NCI-H1092 (cell line): Measurements from ENCODE around the gene ILKAP.

Experiments used
- DNase-seq: peaks from one replicate; lab custom pipeline; 2025; lab: John Stamatoyannopoulos, UW

The ILKAP gene

GRCh38 chr2:238152771-238153688 lies 50.5 kb downstream of the ILKAP start:
- DNase-seq: no peak

GRCh38 chr2:238151628-238152235 lies 51.8 kb downstream of the ILKAP start:
- no peak for DNase-seq

GRCh38 chr2:238151205-238151604 lies 52.3 kb downstream of the ILKAP start:
- DNase-seq: no peak

GRCh38 chr2:238150686-238151085 lies 52.8 kb downstream of the ILKAP start:
- no peak for DNase-seq

GRCh38 chr2:238149841-238150572 lies 53.5 kb downstream of the ILKAP start:
- DNase-seq: no peak

- DNase-seq: no peak
Observed at GRCh38 chr2:238148981-238149380, 54.5 kb downstream of the ILKAP start.

GRCh38 chr2:238146884-238147544 lies 56.5 kb downstream of the ILKAP start:
- DNase-seq: no peak

GRCh38 chr2:238145851-238146250 lies 57.6 kb downstream of the ILKAP start:
- no peak for DNase-seq

GRCh38 chr2:238145046-238145445 lies 58.4 kb downstream of the ILKAP start:
- no peak for DNase-seq

GRCh38 chr2:238144262-238144661 lies 59.2 kb downstream of the ILKAP start:
- DNase-seq: no peak

- DNase-seq: no peak
Observed at GRCh38 chr2:238143239-238143951, 60.1 kb downstream of the ILKAP start.

GRCh38 chr2:238142382-238143205 lies 60.9 kb downstream of the ILKAP start:
- DNase-seq: no peak

GRCh38 chr2:238141541-238142318 lies 61.8 kb downstream of the ILKAP start:
- DNase-seq: peak; percentile 27

- no peak for DNase-seq
Observed at GRCh38 chr2:238140721-238141540, 62.6 kb downstream of the ILKAP start.

GRCh38 chr2:238140040-238140439 lies 63.5 kb downstream of the ILKAP start:
- DNase-seq: no peak

GRCh38 chr2:238139196-238140039 lies 64.1 kb downstream of the ILKAP start:
- DNase-seq: no peak

- no peak for DNase-seq
Observed at GRCh38 chr2:238138331-238139195, 64.9 kb downstream of the ILKAP start, which contains the start of gene KLHL30. Gene KLHL30 (plus strand): TSS chr2:238138668. CDS start chr2:238140755, 2,087 bp downstream.
